Stimulated activated CD4-positive, alpha-beta T cell treated with anti-CD3 and anti-CD28 coated beads, Interleukin-4, amount 100 ng/mL, for 1 hour (primary cell): ENCODE measurements around the gene NOL12.
"Not testable (repeated sequence)": the region's sequence is repeated elsewhere in the genome, so short reads cannot be mapped to it uniquely, and the experiment has no call there.

Source experiments
- DNase-seq: peaks from one replicate; pipeline ENCODE4 v3.0.0-alpha.2; 2020

The NOL12 gene

DNA sequence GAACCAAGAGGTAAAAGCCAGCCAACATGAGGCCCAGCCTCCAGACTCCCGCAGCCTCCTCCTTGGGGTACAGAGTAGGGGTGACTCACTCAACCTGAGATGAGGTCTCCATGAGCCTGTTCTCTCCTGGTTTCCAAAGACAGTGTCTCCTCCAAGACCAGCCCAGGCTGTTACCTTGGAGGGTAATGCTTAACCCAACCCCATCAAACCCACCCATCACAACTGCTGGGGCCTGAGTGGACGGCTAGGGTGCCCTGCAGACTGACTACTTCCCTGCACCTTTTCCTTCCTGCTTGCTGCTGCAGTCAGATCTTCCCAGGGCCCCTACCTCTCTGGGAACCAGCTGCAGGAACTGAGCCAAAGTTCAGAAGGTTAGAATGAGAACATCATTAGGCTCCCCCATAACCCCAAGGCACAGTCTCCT, 5.1 kb upstream of the NOL12 start:
- no peak for DNase-seq

DNA sequence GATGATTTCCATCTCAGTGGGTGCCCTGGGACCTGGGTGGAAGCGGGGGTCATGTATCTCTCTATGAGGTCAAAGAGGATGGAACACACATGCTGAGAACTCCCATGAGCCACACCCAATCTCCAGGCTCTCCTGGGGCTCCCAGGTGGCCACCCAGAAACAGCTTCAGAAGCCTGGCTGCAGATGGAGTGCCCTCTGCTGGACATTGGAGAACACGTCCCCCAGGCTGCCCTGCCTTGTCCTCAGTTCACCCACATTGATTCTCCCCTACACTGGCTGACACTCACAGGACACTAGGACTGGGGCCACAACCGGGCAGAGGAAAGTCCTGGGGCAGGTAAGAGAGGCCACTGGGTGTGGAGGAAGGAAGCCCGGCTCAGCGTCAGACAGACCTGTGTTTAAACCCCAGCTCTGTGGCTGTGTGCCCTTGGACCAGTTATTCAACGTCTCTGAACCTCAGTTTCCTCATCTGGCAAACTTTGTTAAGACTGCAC, 4.5 kb upstream of the NOL12 start:
- DNase-seq = peak; percentile 69

DNA sequence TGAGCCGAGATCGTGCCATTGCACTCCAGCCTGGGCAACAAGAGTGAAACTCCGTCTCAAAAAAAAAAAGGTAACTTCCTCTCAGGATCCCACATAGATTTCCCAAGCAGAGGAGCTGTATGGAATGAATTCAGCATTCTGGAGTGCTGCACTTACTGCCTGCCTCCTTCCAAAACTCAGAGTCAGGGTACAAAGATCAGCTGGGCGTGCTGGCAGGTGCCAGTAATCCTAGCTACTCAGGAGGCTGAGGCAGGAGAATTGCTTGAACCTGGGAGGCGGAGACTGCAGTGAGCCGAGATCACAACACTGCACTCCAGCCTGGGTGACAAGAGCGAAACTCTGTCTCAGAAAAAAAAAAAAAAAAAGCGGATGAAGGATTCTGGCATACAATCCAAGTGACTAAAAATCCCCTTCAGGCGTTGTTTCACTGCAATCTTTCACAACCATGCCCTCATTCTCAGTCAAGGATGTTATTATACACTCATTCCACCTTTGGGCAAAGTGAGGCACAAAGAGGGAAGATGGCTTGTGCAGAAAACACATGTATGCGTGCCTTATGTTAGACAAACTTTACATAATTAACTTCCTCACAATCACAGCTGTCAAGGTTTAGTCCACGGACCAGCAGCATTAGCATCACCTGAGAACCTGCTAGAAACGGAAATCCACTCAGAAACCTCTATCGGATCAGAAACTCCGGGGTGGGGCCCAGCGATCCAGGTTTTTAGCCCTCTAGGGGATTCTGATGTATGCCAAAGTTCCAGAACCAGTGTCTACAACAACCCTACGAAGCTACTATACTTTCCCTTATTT, 1.1 kb upstream of the NOL12 start:
- DNase-seq = no peak

DNA sequence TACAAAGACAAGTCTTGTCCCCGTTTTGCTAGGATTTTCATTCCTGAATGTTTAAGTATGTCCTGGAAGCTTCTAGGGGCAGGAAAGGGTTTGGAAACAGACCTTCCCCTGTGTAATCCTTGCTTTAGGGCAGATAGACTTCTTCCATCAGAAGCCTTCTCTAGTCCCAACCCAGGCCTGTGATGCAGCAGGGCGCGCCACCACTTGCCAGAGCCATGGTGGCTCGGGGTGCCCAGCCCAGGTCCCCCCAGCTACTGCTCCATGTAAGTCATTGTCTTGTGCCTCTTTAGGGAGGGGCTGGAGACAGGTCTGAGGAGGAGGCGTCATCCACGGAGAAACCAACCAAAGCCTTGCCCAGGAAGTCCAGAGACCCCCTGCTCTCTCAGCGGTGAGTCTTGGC, 4.3 kb downstream of the NOL12 start:
- DNase-seq = no peak

DNA sequence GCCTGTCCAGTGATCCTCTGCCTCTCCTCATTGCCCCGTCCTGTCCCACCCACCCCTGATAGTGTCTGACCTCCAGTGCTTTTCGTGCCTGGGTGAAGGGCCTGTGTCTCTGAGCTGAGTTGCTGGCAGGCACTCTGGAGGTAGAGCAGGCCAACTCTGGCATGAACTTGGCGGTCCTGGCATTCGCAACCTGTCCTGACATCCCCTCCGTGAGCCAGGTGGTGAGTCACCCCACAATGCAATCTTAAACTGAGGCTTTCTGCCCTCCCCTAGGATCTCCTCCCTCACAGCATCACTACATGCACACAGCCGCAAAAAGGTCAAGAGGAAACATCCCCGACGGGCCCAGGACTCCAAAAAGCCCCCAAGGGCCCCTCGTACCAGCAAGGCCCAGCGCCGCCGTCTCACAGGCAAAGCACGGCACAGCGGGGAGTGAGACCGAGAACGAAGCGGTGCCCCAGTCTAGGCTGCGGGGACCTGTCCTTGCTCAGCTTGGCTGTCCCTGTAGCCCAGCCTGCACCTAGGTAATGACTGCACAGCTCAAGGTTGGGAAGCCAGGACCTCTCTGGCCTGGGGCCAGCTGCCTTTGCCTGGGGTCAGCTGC, 4.9 kb downstream of the NOL12 start:
- DNase-seq = no peak

DNA sequence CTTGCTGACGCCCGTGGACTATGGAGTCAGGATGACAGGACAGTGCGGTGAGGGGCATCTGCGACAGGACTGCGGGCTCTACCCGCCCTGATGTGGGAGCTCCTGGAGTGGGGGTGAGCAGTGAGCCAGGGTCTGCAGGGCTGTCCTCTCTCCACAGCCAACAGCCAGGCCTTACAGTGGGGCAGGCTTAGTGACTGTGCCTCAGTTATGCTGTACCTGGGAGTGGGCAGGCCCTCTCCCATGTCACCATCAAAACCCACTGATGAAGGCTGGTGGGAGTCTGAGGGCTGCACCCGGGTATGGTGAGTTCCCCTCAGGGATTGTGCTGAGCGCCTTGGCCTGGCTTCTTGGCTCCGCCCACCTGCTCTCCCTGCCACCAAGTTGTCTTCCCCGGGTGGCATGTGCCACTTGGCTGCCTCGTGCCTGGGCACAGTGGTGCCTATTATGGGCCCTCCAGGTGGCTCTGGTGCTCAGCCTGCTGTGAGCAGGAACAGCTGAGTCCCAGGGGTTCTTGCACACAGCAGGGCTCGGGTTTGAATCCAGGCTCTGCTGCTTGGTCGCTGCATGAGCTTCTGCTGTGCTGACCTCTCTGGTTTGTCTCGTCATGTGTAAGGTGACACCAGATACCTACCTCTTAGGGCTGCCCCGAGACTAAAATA, 6.6 kb downstream of the NOL12 start:
- no peak for DNase-seq

DNA sequence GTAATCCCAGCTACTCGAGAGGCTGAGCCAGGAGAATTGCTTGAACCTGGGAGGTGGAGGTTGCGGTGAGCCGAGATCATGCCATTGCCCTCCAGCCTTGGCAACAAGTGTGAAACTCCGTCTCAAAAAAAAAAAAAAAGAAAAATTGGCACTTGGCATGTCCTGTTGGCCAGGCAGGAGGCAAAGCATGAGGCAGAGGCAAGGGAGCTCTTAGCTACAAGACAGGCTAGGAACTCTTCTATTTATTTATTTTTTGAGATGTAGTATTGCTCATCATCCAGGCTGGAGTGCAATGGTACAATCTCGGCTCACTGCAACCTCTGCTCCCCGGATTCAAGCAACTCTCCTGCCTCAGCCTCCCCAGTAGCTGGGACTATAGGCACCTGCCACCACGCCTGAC, 8.0 kb downstream of the NOL12 start:
- DNase-seq = not testable (repeated sequence)

DNA sequence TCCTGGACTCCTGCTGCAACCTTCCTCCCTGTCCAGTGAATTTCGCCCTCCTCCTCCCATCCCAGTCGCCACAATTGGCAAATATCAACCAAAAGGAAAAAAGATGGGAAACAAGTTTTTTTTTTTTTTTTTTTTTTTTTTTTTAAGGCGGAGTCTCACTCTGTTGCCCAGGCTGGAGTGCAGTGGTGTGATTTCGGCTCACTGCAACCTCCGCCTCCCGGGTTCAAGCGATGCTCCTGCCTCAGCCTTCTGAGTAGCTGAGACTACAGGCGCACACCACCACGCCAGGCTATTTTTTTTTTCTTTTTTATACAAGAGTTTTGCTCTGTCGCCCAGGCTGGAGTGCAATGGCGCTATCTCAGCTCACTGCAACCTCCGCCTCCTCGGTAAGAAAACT, 10.1 kb downstream of the NOL12 start:
- not testable (repeated sequence) for DNase-seq

DNA sequence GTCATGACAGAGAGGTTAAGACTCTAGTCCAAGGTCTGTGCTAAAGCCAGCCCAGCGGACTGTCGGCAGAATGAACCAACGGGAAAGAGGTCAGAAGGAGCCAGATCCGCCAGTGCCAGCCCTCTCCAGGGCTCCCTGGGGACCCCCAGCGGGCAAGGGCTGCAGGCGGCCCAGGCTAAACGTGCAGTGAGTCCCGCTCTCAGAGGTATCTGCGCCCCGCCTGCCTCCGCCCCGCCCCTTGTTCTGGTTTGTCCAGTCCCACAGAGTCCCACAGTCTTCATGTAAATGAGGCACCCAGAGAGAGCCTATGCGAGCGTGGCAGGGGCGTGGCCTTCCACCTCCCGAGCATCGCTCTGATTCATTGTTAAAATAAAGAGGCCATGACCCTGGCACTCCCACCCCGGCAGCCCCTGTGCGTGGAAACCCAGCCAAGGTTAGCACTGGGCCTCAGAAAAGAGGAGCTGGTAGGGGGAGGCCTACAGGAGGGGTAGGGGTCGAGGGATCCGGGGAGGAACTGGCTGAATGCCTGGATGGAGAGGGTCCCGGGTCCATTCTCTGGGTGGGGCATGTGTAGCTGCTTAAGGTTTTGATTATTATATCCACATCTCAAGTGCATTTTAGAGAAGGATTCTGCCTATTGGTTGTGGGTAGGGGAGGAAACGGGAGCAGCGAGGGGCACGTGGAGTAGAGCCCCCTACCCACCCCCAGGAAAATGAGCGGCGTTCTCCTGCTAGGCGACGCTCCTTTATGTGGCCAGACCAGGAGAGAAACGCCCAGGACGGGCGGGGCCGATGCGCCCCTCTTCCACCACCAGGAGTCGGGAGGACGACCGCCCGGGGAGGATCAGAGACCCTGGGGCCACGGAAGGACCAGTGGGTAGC, 10.8 kb downstream of the NOL12 start, which contains the start of gene TRIOBP:
Gene TRIOBP (plus strand): TSS at position 392 of the 881 bp plus-strand sequence. CDS start 4,318 bp downstream, outside the sequence.
- DNase-seq = peak; percentile 87

DNA sequence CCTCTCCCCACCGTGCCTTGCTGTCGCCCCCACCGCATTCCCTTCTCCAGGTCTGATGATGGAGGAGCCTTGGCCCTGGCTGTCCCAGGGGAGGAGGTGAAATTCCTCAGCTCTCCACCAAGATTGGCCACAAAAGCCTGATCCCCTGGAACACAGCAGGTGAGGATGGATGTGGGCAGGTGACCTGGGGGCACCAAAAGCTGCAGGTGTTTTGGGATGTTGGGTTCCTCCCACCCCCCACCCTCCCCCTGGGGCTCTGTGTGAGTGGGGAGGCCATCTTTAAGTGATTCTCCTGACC, 11.3 kb downstream of the NOL12 start:
- no peak for DNase-seq

DNA sequence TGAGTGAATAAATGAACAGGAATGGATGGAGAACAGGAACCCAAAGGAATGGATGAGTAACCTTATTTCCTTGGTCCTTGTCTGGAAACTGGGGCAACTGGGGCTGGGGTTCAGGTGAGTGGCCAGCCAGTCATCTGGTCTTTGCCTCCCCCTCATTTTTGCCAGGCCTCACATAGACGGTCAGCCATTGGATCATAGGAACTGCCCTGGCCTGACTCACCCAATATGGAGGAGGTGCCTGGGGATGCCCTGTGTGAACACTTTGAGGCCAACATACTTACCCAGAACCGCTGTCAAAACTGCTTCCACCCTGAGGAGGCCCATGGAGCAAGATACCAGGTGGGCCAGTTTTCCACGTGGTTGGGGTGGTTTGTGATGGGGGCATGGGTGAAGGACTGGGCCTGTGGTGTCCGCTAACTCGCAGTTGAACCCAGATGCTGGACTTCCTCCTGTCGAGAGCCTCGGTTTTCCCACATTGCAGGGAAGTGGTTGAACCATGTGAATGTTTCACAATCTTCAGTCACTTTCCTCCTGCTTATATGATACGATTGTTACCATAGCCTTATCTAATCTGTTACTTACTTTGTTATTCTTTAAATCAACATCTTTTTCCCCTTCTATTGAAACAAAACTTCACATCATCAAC, 15.1 kb downstream of the NOL12 start:
- no peak for DNase-seq

DNA sequence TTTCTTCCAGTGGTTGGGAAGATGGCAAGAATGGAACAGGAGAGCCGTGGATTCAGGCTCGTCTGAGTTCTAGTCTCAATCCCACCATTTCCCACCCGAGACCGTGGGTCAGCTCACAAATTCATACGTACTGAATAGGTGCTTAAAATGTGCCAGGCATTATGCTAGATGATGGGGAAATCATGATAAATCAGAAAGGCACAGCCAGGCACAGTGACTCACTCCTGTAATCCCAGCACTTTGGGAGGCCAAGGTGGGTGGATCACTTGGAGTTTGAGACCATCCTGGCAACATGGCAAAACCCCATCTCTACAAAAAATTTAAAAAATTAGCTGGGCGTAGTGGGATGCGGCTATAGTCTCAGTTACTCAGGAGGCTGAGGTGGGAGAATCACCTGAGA, 17.8 kb downstream of the NOL12 start:
- DNase-seq = no peak

DNA sequence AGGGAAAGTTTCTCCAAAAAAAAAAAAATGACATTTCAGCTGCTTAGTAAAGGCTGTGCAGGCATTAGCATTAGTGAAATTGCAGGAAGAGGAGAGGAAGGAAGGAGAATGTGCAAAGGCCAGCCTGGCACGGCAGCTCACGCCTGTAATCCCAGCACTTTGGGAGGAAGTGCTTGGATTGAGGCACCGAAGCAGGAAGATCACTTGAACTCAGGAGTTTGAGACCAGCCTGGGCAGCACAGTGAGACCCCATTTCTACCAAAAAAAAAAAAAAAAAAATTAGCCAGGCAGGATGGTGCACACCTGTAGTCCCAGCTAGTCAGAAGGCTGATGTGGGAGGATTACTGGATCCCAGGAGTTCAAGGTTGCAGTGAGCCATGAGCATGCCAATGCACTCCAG, 18.5 kb downstream of the NOL12 start:
- no peak for DNase-seq

DNA sequence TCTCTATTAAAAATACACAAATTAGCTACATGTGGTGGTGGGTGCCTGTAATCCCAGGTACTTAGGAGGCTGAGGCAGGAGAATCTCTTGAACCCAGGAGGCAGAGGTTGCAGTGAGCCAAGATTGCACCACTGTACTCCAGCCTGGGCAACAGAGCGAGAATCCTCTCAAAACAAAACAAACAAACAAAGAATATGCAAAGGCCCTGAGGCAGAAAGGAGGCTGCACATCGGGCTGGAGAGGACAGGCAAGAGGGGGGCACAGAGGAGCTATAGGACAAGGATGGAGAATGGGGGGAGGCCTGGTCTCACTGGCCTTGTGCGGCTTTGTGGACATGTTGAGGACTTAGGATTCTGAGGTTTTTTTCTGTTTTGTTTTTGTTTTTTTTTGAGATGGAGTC, 19.1 kb downstream of the NOL12 start:
- DNase-seq = no peak

DNA sequence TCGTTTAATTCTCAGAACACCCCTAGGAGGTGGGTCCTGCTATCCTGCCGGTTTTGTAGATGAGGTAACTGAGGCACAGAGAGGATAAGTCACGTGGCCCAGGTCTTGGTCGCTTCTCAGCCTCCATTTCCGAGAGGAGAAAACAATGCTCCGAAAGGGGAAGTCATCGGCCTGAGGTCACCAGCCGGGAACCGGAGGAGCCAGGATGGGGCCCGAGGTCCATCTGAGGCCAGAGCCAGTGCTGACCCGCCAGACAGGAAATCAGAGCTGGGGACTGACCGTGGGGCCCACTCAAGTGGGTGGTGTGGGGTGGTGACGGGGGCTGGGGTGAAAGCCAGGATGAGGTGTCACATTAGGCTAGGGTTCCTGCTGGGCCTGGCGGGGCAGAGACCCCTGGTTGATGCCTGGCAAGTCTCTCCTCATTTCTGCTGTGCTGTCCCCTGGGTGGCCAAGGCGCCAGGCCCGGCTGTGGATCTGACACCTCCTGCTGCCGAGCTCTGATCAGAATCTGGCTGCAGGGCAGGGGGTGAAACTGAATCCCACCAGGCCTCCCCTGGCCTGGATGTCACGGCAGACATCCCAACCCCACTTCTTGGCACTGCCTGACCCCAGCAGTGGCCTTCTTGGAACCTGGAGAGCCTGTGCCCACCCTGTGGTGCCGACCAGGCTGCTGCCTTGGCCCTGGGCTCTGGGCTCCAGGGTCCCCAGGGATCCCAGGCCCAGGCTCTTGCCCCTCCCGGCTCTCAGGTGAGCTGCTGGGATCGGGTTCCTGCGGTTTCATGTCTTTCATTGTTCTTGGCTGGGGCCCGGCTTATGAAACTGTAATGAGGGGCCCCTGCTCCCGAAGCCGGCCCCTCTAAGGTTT, 22.7 kb downstream of the NOL12 start:
- DNase-seq = no peak

DNA sequence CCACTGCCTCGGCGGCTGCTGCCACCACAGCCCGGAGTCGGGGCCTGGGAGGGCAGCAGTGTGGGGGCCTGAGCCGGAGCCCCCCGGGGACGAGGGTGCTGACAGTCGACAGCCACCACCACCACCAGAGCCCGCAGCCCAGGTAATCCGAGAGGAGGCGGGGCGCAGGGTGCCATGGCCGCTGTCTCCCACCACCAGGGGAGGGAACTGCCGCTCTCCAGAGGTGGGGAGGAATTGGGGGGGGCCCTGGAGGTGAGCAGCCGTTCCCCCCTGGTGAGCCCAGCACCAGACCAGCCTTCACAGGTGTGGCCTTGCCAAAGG, 23.3 kb downstream of the NOL12 start:
- DNase-seq = no peak

DNA sequence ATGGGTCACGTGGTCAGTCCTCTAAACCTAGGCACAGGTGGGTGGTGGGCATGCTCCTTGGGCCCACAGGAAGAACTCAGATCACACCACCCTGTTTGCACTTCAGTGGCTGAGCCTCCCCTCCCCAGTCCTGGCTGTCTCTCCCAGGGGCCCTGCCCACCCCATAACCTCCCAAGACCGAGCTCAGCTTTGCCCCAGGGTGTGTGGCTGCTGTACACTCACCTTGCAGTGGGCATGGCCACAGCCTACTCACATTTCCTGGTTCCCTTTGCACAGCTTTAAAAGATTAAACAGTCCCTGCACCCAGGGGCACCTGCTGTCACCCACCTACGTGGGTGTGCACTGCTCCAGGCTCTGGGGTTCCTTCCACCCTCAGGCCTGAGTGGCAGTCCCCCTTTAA, 24.5 kb downstream of the NOL12 start:
- no peak for DNase-seq

DNA sequence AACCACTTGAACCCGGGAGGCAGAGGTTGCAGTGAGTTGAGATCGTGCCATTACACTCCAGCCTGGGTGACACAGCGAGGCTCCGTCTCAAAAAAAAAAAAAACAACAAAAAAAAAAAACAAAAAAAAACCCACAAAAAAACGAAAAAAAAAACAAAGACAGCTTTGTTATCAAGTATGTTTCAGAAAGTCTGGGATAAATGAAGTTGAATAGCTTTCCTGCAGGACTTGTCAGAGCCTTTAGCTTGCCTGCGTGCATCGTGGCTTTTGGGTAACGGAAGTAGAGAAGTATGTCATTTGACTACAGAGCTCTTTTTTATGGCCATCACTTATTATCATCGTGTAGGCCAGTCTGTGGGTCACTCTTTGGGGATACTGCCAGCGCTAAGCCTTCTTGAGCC, 25.3 kb downstream of the NOL12 start:
- no peak for DNase-seq

DNA sequence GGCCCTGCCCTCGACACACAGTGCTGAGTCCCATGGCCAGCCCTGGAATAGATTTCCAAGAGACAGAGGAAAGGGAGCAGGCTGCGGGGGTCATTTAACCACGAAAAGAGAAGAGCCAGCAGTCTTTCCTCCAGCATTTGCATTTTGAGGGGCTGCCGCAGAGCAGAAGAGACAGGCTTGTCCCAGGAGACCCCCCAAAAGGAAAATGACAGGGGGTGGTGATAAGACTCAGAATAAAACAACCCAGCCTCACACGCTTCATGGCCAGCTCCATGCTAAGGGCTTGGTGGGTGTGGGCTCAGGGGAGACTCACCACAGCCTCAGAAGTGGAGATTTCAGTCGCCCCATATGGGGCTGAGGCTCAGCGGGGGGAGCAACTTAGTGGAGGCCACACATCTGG, 27.6 kb downstream of the NOL12 start:
- DNase-seq = no peak

DNA sequence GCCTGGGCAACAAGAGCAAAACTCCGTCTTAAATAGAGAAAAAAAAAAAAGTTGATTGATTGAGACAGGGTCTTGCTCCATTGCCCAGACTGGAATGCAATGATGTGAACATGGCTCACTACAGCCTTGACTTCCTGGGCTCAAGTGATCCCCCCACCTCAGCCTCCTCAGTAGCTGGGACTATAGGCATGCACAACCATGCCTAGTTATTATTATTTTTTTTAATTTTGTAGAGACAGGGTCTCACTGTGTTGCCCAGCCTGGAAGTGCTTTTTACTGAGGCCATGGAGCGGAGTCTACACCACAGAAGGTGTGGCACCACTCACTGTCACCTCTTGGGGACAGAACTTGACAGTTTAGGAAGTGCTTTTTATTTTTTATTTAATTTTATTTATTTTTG, 28.5 kb downstream of the NOL12 start:
- DNase-seq = no peak

DNA sequence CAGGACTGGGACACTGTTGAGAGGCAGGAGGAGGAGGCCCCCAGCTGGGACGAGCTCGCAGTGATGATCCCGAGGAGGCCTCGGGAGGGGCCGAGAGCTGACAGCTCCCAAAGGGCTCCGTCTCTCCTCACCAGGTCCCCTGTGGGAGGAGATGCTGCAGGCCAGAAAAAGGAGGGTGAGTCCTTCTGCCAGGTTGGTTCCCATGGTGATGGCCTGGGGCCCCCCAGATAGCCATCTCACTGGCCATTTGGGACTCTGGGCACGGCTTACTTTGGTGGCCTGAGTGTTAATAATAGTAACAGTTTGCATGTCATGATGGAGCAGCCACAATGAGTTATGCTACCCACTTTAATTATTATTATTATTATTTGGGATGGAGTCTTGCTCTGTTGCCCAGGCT, 29.6 kb downstream of the NOL12 start:
- DNase-seq = no peak

DNA sequence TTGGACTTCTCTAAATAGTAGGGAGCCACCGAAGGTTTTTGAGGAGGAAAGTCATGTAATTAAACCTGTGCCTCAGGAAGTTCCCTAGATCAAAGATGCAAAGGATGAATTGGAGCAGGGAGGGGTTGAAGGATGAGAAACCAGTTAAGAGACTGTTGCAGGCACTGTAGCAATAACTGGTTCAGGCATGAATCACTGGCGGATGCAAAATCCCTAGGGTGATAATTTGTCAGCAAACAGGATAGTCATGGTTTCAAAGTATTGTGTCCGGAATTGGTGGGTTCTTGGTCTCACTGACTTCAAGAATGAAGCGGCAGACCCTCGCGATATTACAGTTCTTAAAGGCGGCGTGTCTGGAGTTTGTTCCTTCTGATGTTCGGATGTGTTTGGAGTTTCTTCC, 30.6 kb downstream of the NOL12 start:
- no peak for DNase-seq
